ENCODE data around the gene OPA3.

Gene OPA3

GRCh38 chr19:45613926-45614725, 29.5 kb upstream of the OPA3 start:
- Histone ChIP-seq H3K9me3 (ENCODE audit: control insufficient read depth, low read length) (no peaks in the 10 kb centered on the region), H3K4me1 (ENCODE audit: control insufficient read depth, insufficient read depth, low read length) (peaks cover 18% of the 10 kb centered on the region), H3K27me3 (ENCODE audit: control insufficient read depth, insufficient read depth, low read length) (no peaks in the 10 kb centered on the region), H3K9ac (ENCODE audit: low read length) (peak overlapping the region; percentile 30), H3K4me3 (ENCODE audit: low read length) (no peak overlapping the region), H3K36me3 (ENCODE audit: control insufficient read depth, insufficient read depth, low read length) (no peaks in the 10 kb centered on the region)

- Histone ChIP-seq H3K4me1 (ENCODE audit: control insufficient read depth, insufficient read depth, low read length) (peaks cover 13% of the 10 kb centered on the region), H3K9me3 (ENCODE audit: control insufficient read depth, low read length) (no peaks in the 10 kb centered on the region), H3K27me3 (ENCODE audit: control insufficient read depth, insufficient read depth, low read length) (no peaks in the 10 kb centered on the region), H3K9ac (ENCODE audit: low read length) (no peak overlapping the region), H3K4me3 (ENCODE audit: low read length) (no peak overlapping the region), H3K36me3 (ENCODE audit: control insufficient read depth, insufficient read depth, low read length) (no peaks in the 10 kb centered on the region)
Observed at GRCh38 chr19:45608948-45609347, 24.3 kb upstream of the OPA3 start.

- Histone ChIP-seq H3K9ac (ENCODE audit: low read length) (peak overlapping the region; percentile 43), H3K9me3 (ENCODE audit: control insufficient read depth, low read length) (no peaks in the 10 kb centered on the region), H3K36me3 (ENCODE audit: control insufficient read depth, insufficient read depth, low read length) (no peaks in the 10 kb centered on the region), H3K27me3 (ENCODE audit: control insufficient read depth, insufficient read depth, low read length) (peaks cover 9% of the 10 kb centered on the region), H3K4me1 (ENCODE audit: control insufficient read depth, insufficient read depth, low read length) (peaks cover 10% of the 10 kb centered on the region), H3K4me3 (ENCODE audit: low read length) (peak overlapping the region; percentile 25)
Observed at GRCh38 chr19:45607071-45608029, 22.7 kb upstream of the OPA3 start.

GRCh38 chr19:45601524-45602374, 17.1 kb upstream of the OPA3 start, which contains the start of gene GPR4:
Gene GPR4, minus strand, starts transcription at chr19:45602212. Its CDS starts 10,346 bp downstream, at chr19:45591866.
- H3K9ac ChIP-seq (ENCODE audit: low read length): no peak within 1 kb of the TSS

GRCh38 chr19:45601115-45601514, 16.5 kb upstream of the OPA3 start:
- Histone ChIP-seq H3K27me3 (ENCODE audit: control insufficient read depth, insufficient read depth, low read length) (peaks cover 68% of the 10 kb centered on the region), H3K9ac (ENCODE audit: low read length) (no peak overlapping the region), H3K36me3 (ENCODE audit: control insufficient read depth, insufficient read depth, low read length) (no peaks in the 10 kb centered on the region), H3K9me3 (ENCODE audit: control insufficient read depth, low read length) (no peaks in the 10 kb centered on the region), H3K4me3 (ENCODE audit: low read length) (no peak overlapping the region), H3K4me1 (ENCODE audit: control insufficient read depth, insufficient read depth, low read length) (peaks cover 12% of the 10 kb centered on the region)

More at GRCh38 chr19:45601524-45602374, 17.1 kb upstream of the OPA3 start, which contains the start of gene GPR4:
- Histone ChIP-seq H3K9me3 (ENCODE audit: control insufficient read depth, low read length) (no peaks in the 10 kb centered on the region), H3K4me1 (ENCODE audit: control insufficient read depth, insufficient read depth, low read length) (peaks cover 12% of the 10 kb centered on the region), H3K4me3 (ENCODE audit: low read length) (no peak within 1 kb of the TSS), H3K36me3 (ENCODE audit: control insufficient read depth, insufficient read depth, low read length) (no peaks in the 10 kb centered on the region), H3K27me3 (ENCODE audit: control insufficient read depth, insufficient read depth, low read length) (peaks cover 65% of the 10 kb centered on the region)

- H3K4me1 ChIP-seq (ENCODE audit: control insufficient read depth, insufficient read depth, low read length): peaks cover 12% of the 10 kb centered on the region
- H3K4me3 ChIP-seq (ENCODE audit: low read length): no peak overlapping the region
- no peak overlapping the region for H3K9ac ChIP-seq (ENCODE audit: low read length)
- no peaks in the 10 kb centered on the region for H3K9me3 ChIP-seq (ENCODE audit: control insufficient read depth, low read length)
- peaks cover 74% of the 10 kb centered on the region for H3K27me3 ChIP-seq (ENCODE audit: control insufficient read depth, insufficient read depth, low read length)
- no peaks in the 10 kb centered on the region for H3K36me3 ChIP-seq (ENCODE audit: control insufficient read depth, insufficient read depth, low read length)
Observed at GRCh38 chr19:45600340-45600885, 15.8 kb upstream of the OPA3 start.

GRCh38 chr19:45599286-45599685, 14.7 kb upstream of the OPA3 start:
- Histone ChIP-seq H3K9me3 (ENCODE audit: control insufficient read depth, low read length) (no peaks in the 10 kb centered on the region), H3K36me3 (ENCODE audit: control insufficient read depth, insufficient read depth, low read length) (no peaks in the 10 kb centered on the region), H3K9ac (ENCODE audit: low read length) (no peak overlapping the region), H3K4me3 (ENCODE audit: low read length) (no peak overlapping the region), H3K27me3 (ENCODE audit: control insufficient read depth, insufficient read depth, low read length) (peaks cover 74% of the 10 kb centered on the region), H3K4me1 (ENCODE audit: control insufficient read depth, insufficient read depth, low read length) (peaks cover 12% of the 10 kb centered on the region)

GRCh38 chr19:45598267-45599001, 13.8 kb upstream of the OPA3 start:
- Histone ChIP-seq H3K4me1 (ENCODE audit: control insufficient read depth, insufficient read depth, low read length) (peaks cover 12% of the 10 kb centered on the region), H3K36me3 (ENCODE audit: control insufficient read depth, insufficient read depth, low read length) (no peaks in the 10 kb centered on the region), H3K27me3 (ENCODE audit: control insufficient read depth, insufficient read depth, low read length) (peaks cover 74% of the 10 kb centered on the region), H3K4me3 (ENCODE audit: low read length) (no peak overlapping the region), H3K9me3 (ENCODE audit: control insufficient read depth, low read length) (no peaks in the 10 kb centered on the region), H3K9ac (ENCODE audit: low read length) (no peak overlapping the region)

GRCh38 chr19:45597425-45598111, 13.0 kb upstream of the OPA3 start:
- H3K36me3 ChIP-seq (ENCODE audit: control insufficient read depth, insufficient read depth, low read length): no peaks in the 10 kb centered on the region
- H3K9me3 ChIP-seq (ENCODE audit: control insufficient read depth, low read length): no peaks in the 10 kb centered on the region
- H3K27me3 ChIP-seq (ENCODE audit: control insufficient read depth, insufficient read depth, low read length): peaks cover 68% of the 10 kb centered on the region
- H3K9ac ChIP-seq (ENCODE audit: low read length): no peak overlapping the region
- H3K4me3 ChIP-seq (ENCODE audit: low read length): no peak overlapping the region
- H3K4me1 ChIP-seq (ENCODE audit: control insufficient read depth, insufficient read depth, low read length): peaks cover 12% of the 10 kb centered on the region

- no peaks in the 10 kb centered on the region for H3K36me3 ChIP-seq (ENCODE audit: control insufficient read depth, insufficient read depth, low read length)
- H3K4me3 ChIP-seq (ENCODE audit: low read length): no peak overlapping the region
- H3K9me3 ChIP-seq (ENCODE audit: control insufficient read depth, low read length): no peaks in the 10 kb centered on the region
- H3K9ac ChIP-seq (ENCODE audit: low read length): no peak overlapping the region
- peaks cover 67% of the 10 kb centered on the region for H3K27me3 ChIP-seq (ENCODE audit: control insufficient read depth, insufficient read depth, low read length)
- H3K4me1 ChIP-seq (ENCODE audit: control insufficient read depth, insufficient read depth, low read length): peaks cover 12% of the 10 kb centered on the region
Observed at GRCh38 chr19:45595814-45596213, 11.2 kb upstream of the OPA3 start.
